GM13976 (cell line): ENCODE data around the gene PPP1R13L.
"Not testable (repeated sequence)": the region's sequence is repeated elsewhere in the genome, so short reads cannot be mapped to it uniquely, and the experiment has no call there.

Experiments used
- DNase-seq: peaks from one replicate; pipeline ENCODE4 v3.0.0; 2012; ENCODE audit warnings: low spot score
- CTCF ChIP-seq: IDR thresholded peaks from 2 replicates; pipeline ENCODE4 v1.5.1; 2012; ENCODE audit warnings: borderline replicate concordance, mild to moderate bottlenecking; ENCODE audit not compliant: insufficient read depth; ENCODE audit errors: extremely low read depth, missing control alignments, control extremely low read depth
- in situ Hi-C: fragments of 300-500 bp; cut with MboI; formaldehyde crosslinking; loops from one replicate; pipeline ENCODE4 v1.12.0; 2022; ENCODE audit warnings: low sequenced_read_pairs, mixed read lengths, inconsistent platforms; ENCODE audit not compliant: unreplicated experiment

PPP1R13L gene

DNA sequence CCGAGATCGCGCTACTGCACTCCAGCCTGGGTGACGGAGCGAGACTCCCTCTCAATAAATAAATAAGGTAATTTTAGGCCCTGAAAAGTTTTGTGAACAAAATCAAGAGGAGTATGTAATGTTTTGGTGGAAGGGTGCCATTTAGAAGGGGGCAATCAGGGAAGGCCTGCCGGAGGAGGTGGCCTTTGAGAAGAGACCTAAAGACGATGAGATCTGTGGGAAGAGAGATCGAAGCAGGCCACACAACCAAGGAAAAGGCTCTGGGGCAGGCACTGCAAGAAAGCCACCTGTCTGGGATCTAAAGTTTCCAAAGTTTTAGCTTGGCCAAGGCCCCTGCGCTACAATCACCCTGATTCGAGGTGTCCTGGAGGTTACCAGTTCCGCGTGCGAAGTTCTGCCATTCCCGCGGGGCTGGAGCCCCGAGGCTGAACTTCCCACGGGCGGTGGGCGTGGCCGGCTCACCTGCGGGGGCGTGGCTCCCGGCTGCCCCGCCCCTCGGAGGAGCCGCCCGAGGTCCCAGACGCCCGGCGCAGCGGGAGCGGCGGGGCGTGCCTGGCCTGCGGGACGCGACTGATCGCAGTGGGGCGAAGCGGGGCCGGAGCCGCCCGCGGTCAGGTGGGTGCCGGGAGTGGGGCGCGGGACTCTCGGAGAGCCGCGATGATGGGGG, 64.5 kb downstream of the PPP1R13L start, which contains the start of gene KLC3:
Gene KLC3, plus strand, starts transcription at position 519 of the 667 bp plus-strand sequence. CDS start 4,792 bp downstream, outside the sequence.
- DNase-seq = peak; percentile 74
- in situ Hi-C loops = no loop called here
- no peak for TF ChIP-seq CTCF

DNA sequence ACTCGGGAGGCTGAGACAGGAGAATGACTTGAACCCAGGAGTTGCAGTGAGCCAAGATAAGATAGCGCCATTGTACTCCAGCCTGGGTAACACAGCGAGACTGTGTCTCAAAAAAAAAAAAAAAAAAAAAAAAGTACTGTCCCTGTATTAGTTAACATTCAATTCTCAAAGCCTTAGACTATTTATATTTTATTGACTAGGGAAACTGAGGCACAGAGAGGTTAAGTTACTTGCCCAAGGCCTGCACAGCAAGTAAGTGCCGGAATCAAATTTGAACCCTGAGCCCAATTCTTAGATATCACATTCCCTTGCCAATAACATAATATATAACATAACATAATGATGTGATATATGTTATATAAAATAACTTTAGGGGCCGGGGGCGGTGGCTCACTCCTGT, 65.2 kb downstream of the PPP1R13L start:
- no peak for TF ChIP-seq CTCF
- DNase-seq = no peak
- in situ Hi-C loops = no loop called here

- in situ Hi-C loops = no loop called here
- no peak for TF ChIP-seq CTCF
Measured at GRCh38 chr19:45336696-45337251, 68.1 kb downstream of the PPP1R13L start.

DNA sequence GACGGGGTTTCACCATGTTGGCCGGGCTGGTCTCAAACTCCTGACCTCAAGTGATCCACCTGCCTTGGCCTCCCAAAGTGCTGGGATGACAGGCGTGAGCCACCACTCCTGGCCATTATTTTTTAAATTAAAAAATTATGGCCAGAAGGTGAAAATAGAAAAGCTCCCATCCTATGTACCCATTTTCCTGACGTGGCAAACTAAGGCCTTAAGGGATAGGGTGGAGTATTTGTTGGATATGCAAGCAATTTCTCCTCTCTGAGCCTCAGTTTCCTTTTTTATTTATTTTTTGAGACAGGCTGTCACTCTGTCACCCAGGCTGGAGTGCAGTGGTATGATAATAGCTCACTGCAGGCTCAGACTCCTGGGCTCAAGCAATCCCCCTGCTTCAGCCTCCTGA, 70.0 kb downstream of the PPP1R13L start:
- in situ Hi-C loops, DNase-seq: not testable (repeated sequence)

More at GRCh38 chr19:45336696-45337251, 68.1 kb downstream of the PPP1R13L start:
- DNase-seq = no peak

DNA sequence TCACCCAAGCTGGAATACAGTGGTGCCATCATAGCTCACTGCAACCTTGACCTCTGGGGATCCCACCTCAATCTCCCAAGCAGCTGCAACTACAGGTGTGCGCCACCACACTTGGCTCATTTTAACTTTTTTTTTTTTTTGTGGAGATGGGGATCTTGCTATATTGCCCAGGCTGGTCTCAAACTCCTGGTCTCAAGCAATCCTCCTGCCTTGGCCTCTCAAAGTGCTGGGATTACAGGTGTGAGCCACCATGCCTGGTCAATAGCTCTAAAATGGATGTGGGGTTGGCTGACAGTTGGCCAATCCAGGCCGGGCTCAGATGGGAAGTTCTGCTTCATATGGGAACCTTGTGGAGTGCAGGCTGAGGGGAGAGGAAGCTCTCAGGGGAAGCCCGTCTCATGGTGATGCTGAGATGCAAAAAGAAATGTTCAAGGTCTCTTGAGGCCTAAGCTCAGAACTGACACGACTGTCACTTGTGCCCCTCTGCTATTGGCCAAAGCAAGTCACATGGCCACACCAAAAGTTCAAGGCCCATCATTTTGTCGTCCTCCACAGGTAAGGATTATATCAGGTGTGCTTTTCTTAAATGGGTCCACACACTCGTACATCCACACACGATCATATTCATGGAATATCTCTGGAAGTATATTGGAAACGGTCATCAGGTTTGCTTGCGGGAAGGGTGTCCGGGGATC, 71.1 kb downstream of the PPP1R13L start:
- in situ Hi-C loops = no loop called here
- DNase-seq = no peak
- no peak for TF ChIP-seq CTCF

GRCh38 chr19:45331411-45331810, 73.5 kb downstream of the PPP1R13L start:
- in situ Hi-C loops = no loop called here
- DNase-seq = no peak
- no peak for TF ChIP-seq CTCF
